GM12878 (cell line): ENCODE measurements around the gene OLFML2B. TPM values are rescaled to one million over a fixed set of nuclear protein-coding genes. Genes with fewer than 3 reads are reported as not detected.

Experiments used
- ATAC-seq: fragments of 200-7000 bp; cut with Tn5 transposase; 3 replicates; pipeline ENCODE4 v1.9.1; 2020; ENCODE audit warnings: mild to moderate bottlenecking, moderate library complexity
- BruUV-seq: library from RNA; stranded (reverse); fragments of 400-500 nt; replicated peaks from 2 replicates; lab custom pipeline; 2021; lab: Mats Ljungman, UMichigan
- CTCF ChIA-PET: fragments of 300-600 bp; sonication (Branson Sonifier 250); formaldehyde crosslinking; extraction: SDS; loops from one replicate; lab custom pipeline; 2021; ENCODE audit warnings: inconsistent platforms; lab: Yijun Ruan, JAX
- POLR2A ChIA-PET: fragments of 350-600 bp; formaldehyde crosslinking; extraction: SDS; loops from one replicate; lab custom pipeline; 2021; ENCODE audit warnings: inconsistent platforms; lab: Charles Lee
- RAD21 ChIA-PET: fragments of 300-600 bp; sonication (Branson Sonifier 250); formaldehyde crosslinking; loops from one replicate; lab custom pipeline; 2023; ENCODE audit warnings: antibody characterized with exemption; ENCODE audit not compliant: unreplicated experiment; lab: Charles Lee
- SMC1A ChIA-PET: fragments of 300-600 bp; sonication (Branson Sonifier 250); formaldehyde crosslinking; loops from one replicate; lab custom pipeline; 2023; ENCODE audit not compliant: unreplicated experiment, uncharacterized antibody; lab: Charles Lee
- DNase-seq: peaks from one replicate; pipeline ENCODE4 v3.0.0-alpha.2; 2011; ENCODE audit warnings: low read depth, low spot score
- FAIRE-seq: peaks from 3 replicates; lab custom pipeline; 2011; peaks lifted over from hg19 to GRCh38; lab: Jason Lieb, UNC
- H2AFZ ChIP-seq: 2 replicates; pipeline ENCODE4 v1.6.0; 2011; ENCODE audit warnings: low read depth, low read length, control low read depth; ENCODE audit not compliant: control insufficient read depth
- H3K27ac ChIP-seq: 2 replicates; pipeline ENCODE4 v1.5.1; 2011; ENCODE audit warnings: control low read depth; ENCODE audit not compliant: control insufficient read depth, insufficient read depth
- H3K27me3 ChIP-seq, 2 experiments: replicated peaks in 1 of 2; 2 replicates each; pipeline versions ENCODE4 v1.6.0 to v1.6.1; 2011; ENCODE audit warnings: low read length in 1 of 2; ENCODE audit not compliant: control insufficient read depth in 2 of 2, insufficient read depth in 2 of 2
- H3K36me3 ChIP-seq, 2 experiments: 2 replicates each; pipeline ENCODE4 v1.5.1; 2011; ENCODE audit warnings: low read length in 1 of 2; ENCODE audit not compliant: control insufficient read depth in 2 of 2, insufficient read depth in 2 of 2
- H3K4me1 ChIP-seq: 2 replicates; pipeline ENCODE4 v1.6.1; 2011; ENCODE audit warnings: mild to moderate bottlenecking, low read length, moderate library complexity, mixed read lengths; ENCODE audit not compliant: control insufficient read depth, insufficient read depth
- H3K4me2 ChIP-seq: 2 replicates; pipeline ENCODE4 v1.6.0; 2011; ENCODE audit warnings: control low read depth; ENCODE audit not compliant: control insufficient read depth, insufficient read depth
- H3K4me3 ChIP-seq: fragments of 200-600 bp; sonication (generic); 2 replicates; pipeline ENCODE4 v1.5.1; 2016
- H3K79me2 ChIP-seq: 2 replicates; pipeline ENCODE4 v1.6.0; 2011; ENCODE audit warnings: low read length; ENCODE audit not compliant: control insufficient read depth, insufficient read depth
- H3K9ac ChIP-seq: 2 replicates; pipeline ENCODE4 v1.8.0; 2011; ENCODE audit warnings: low read length, control low read depth, mixed read lengths; ENCODE audit not compliant: control insufficient read depth, insufficient read depth
- H3K9me3 ChIP-seq: replicated peaks from 3 replicates; pipeline ENCODE4 v1.5.1; 2011; ENCODE audit warnings: mild to moderate bottlenecking, low read length; ENCODE audit not compliant: control insufficient read depth, insufficient read depth
- H4K20me1 ChIP-seq: 2 replicates; pipeline ENCODE4 v1.6.0; 2011; ENCODE audit not compliant: control insufficient read depth, insufficient read depth
- CBX5 ChIP-seq: sonication (generic); IDR thresholded peaks from 2 replicates; pipeline ENCODE4 v1.6.1; 2016; ENCODE audit warnings: low read depth, moderate library complexity, mild to moderate bottlenecking, inconsistent platforms
- CEBPB ChIP-seq, 2 experiments: fragments of 150-350 bp in 1 of 2; IDR thresholded peaks; 2 replicates each; pipeline ENCODE4 v1.6.1; 2012 to 2014; ENCODE audit warnings: low read depth in 2 of 2, low read length in 2 of 2, borderline replicate concordance in 1 of 2, inconsistent platforms in 1 of 2
- CHD2 ChIP-seq: IDR thresholded peaks from 2 replicates; pipeline ENCODE4 v1.6.1; 2011; ENCODE audit warnings: low read depth, low read length, improper control_type of control experiment, borderline replicate concordance
- EP300 ChIP-seq, 2 experiments: fragments of 150-350 bp in 1 of 2; IDR thresholded peaks; 2 replicates each; pipeline ENCODE4 v1.6.1; 2011 to 2012; ENCODE audit warnings: low read depth in 2 of 2, low read length in 2 of 2, borderline replicate concordance in 1 of 2, improper control_type of control experiment in 1 of 2, inconsistent platforms in 1 of 2; ENCODE audit not compliant: control insufficient read depth in 1 of 2
- HDAC2 ChIP-seq: fragments of 200-600 bp; sonication (generic); IDR thresholded peaks from 2 replicates; pipeline ENCODE4 v1.6.1; 2017
- HDAC6 ChIP-seq: fragments of 200-600 bp; sonication (generic); IDR thresholded peaks from one replicate; pipeline ENCODE4 v1.8.0; 2017; ENCODE audit warnings: antibody characterized with exemption; ENCODE audit not compliant: unreplicated experiment
- JUNB ChIP-seq: IDR thresholded peaks from 2 replicates; pipeline ENCODE4 v1.6.1; 2016; ENCODE audit warnings: antibody characterized with exemption, mild to moderate bottlenecking
- KAT2A ChIP-seq: conservative IDR thresholded peaks from 2 replicates; pipeline ENCODE4 v1.6.1; 2011; ENCODE audit warnings: low read depth, low read length; ENCODE audit not compliant: control insufficient read depth
- NR2C2 ChIP-seq: IDR thresholded peaks from 2 replicates; pipeline ENCODE4 v1.6.1; 2011; ENCODE audit warnings: borderline replicate concordance, low read depth; ENCODE audit not compliant: control insufficient read depth, insufficient read length
- POLR2AphosphoS2 ChIP-seq: IDR thresholded peaks from 2 replicates; pipeline ENCODE4 v1.6.1; 2011; ENCODE audit warnings: low read depth, mild to moderate bottlenecking, low read length, improper control_type of control experiment, moderate library complexity
- SP1 ChIP-seq: IDR thresholded peaks from one replicate; pipeline ENCODE4 v1.6.1; 2011; ENCODE audit warnings: low read depth, low read length
- TCF7 ChIP-seq: IDR thresholded peaks from 2 replicates; pipeline ENCODE4 v1.6.1; 2014; ENCODE audit warnings: antibody characterized with exemption, borderline replicate concordance
- ZNF384 ChIP-seq: IDR thresholded peaks from 2 replicates; pipeline ENCODE4 v1.6.1; 2012; ENCODE audit warnings: low read depth, mild to moderate bottlenecking, low read length, improper control_type of control experiment, borderline replicate concordance
- WGBS: methylation state at CpG from one replicate; pipeline ENCODE4 v1.1.6; 2016; ENCODE audit warnings: low lambda C conversion rate; ENCODE audit not compliant: insufficient replicate concordance, insufficient coverage; ENCODE audit errors: missing lambda C conversion rate; 5-methylcytosine and 5-hydroxymethylcytosine counted together
- in situ Hi-C: fragments of 300-500 bp; cut with MboI; formaldehyde crosslinking; loops from 9 replicates; pipeline ENCODE4 v1.14.3; 2018; ENCODE audit warnings: mixed read lengths
- intact Hi-C: fragments of 100-400 bp; cut with micrococcal nuclease; formaldehyde crosslinking; loops from one replicate; pipeline ENCODE4 v1.14.2; 2022; ENCODE audit not compliant: unreplicated experiment
- polyA plus RNA-seq, 11 experiments: library from polyadenylated mRNA; depleted of rRNA in 4 of 11; unstranded in 6 of 11; stranded (reverse) in 5 of 11; fragments of >200 nt; fragmentation: Nextera tagmentation in 4 of 11; fragmentation: Illumina TruSeq in 1 of 11; extraction: Ambion mirVana in 4 of 11; extraction: Trizol in 1 of 11; gene quantifications; 1 replicate in 1 of 11; 2 replicates in 10 of 11; pipeline versions ENCODE4 v1.2.1 to v1.2.3, GENCODE V29; 2011 to 2016; ENCODE audit warnings: inconsistent platforms in 2 of 11, missing spikeins in 2 of 11, low read depth in 1 of 11
- total RNA-seq, 4 experiments: library from RNA; depleted of rRNA in 3 of 4; stranded (reverse); fragments of >200 nt in 3 of 4; fragmentation: Illumina TruSeq in 1 of 4; extraction: Trizol in 1 of 4; gene quantifications; 2 replicates each; pipeline versions ENCODE4 v1.2.1 to v1.2.3, GENCODE V29; 2013 to 2021
- TF ChIP-seq, protein P1 (sequence below): IDR thresholded peaks from 2 replicates; pipeline ENCODE4 v1.6.1; 2011; ENCODE audit warnings: borderline replicate concordance, low read depth, mild to moderate bottlenecking, moderate library complexity, mixed read lengths, low read length; ENCODE audit not compliant: insufficient read depth; ENCODE audit errors: extremely low read length
- TF ChIP-seq, protein P2 (sequence below): fragments of 450-650 bp; IDR thresholded peaks from 2 replicates; pipeline ENCODE4 v1.6.1; 2017; ENCODE audit warnings: antibody characterized with exemption, mild to moderate bottlenecking, moderate library complexity

The OLFML2B gene
- total and polyA plus RNA-seq, 10 of the 15 experiments (the other 5 are each of a cell fraction or from before 2014, with no cell fraction given) = not detected

DNA sequence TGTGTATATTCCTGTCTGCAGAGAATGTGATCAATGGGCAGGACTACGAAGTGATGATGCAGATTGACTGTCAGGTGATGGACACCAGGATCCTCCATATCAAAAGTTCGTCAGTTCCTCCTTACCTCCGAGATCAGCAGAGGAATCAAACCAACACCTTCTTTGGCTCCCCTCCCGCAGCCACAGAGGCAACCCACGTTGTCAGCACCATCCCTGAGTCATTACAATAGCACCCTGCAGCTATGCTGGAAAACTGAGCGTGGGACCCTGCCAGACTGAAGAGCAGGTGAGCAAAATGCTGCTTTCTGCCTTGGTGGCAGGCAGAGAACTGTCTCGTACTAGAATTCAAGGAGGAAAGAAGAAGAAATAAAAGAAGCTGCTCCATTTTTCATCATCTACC is 65.2 kb downstream of the OLFML2B start (continued):
- TF ChIP-seq, protein P1, sequence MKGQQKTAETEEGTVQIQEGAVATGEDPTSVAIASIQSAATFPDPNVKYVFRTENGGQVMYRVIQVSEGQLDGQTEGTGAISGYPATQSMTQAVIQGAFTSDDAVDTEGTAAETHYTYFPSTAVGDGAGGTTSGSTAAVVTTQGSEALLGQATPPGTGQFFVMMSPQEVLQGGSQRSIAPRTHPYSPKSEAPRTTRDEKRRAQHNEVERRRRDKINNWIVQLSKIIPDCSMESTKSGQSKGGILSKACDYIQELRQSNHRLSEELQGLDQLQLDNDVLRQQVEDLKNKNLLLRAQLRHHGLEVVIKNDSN = no peak
- TF ChIP-seq CHD2 = no peak
- no peak for TF ChIP-seq JUNB
- TF ChIP-seq HDAC6 = no peak
- no peak for TF ChIP-seq CBX5
- no peak for TF ChIP-seq NR2C2
- no peak for TF ChIP-seq EP300 (IDR thresholded peaks at IDR 0.05; ENCODE audit: borderline replicate concordance in 1 of 2, control insufficient read depth in 1 of 2, low read depth in 2 of 2, low read length in 2 of 2)
- no peak for TF ChIP-seq POLR2AphosphoS2
- TF ChIP-seq HDAC2 = no peak

DNA sequence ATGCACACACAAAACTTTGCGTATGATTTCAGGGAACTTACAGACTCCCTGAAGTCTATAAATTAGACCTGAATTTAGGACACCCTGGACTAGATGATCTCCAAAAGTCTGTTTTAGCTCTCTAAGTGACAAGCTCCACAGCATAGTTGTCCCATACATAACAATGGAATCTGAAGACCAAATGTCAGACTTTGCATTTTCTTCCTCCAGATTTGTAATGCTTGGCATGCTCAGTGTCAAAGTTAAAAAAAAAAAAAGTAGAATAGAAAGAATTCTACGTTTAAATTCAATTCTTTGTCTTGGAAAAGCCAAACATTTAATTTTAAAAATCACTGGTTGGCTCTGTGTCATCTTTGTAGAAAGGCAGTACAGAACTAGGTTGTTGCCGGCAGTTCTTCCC is 66.7 kb downstream of the OLFML2B start:
- H3K79me2 ChIP-seq = no peaks in the 10 kb centered on the region
- BruUV-seq = no TSS peak
- no peaks in the 10 kb centered on the region for H3K9me3 ChIP-seq
- H3K4me1 ChIP-seq = peaks cover 4% of the 10 kb centered on the region; the same call in 1 of the 2 replicates
- DNase-seq = no peak
- no peaks in the 10 kb centered on the region for H3K27me3 ChIP-seq
- no peak for ATAC-seq
- no peak overlapping the region for H3K27ac ChIP-seq
- no peaks in the 10 kb centered on the region for H4K20me1 ChIP-seq
- H3K4me3 ChIP-seq = no peak overlapping the region
- 98% methylated on average over 3 of the region's 3 CpGs for WGBS
- intact Hi-C loops (no loop called here), in situ Hi-C loops (no loop called here)
- CTCF ChIA-PET = interaction anchor here (0.9 kb wide), 1 partner anchor 12 kb away, joined by 3 read pairs; no protein-coding TSS in a partner anchor
- POLR2A ChIA-PET = interaction anchor here (0.5 kb wide), 1 partner anchor 9 kb away, joined by 3 read pairs; no protein-coding TSS in a partner anchor
- RAD21 ChIA-PET = no interaction called here
- no peak overlapping the region for H3K4me2 ChIP-seq
- H3K36me3 ChIP-seq = peaks cover 1 to 2% of the 10 kb centered on the region in 2 experiments; a peak in 3 of 4 replicates
- SMC1A ChIA-PET = interaction anchor here (1.3 kb wide), 1 partner anchor 13 kb away, joined by 3 read pairs; no protein-coding TSS in a partner anchor
- no peak for TF ChIP-seq SP1
- TF ChIP-seq KAT2A = no peak
- TF ChIP-seq, protein P2, sequence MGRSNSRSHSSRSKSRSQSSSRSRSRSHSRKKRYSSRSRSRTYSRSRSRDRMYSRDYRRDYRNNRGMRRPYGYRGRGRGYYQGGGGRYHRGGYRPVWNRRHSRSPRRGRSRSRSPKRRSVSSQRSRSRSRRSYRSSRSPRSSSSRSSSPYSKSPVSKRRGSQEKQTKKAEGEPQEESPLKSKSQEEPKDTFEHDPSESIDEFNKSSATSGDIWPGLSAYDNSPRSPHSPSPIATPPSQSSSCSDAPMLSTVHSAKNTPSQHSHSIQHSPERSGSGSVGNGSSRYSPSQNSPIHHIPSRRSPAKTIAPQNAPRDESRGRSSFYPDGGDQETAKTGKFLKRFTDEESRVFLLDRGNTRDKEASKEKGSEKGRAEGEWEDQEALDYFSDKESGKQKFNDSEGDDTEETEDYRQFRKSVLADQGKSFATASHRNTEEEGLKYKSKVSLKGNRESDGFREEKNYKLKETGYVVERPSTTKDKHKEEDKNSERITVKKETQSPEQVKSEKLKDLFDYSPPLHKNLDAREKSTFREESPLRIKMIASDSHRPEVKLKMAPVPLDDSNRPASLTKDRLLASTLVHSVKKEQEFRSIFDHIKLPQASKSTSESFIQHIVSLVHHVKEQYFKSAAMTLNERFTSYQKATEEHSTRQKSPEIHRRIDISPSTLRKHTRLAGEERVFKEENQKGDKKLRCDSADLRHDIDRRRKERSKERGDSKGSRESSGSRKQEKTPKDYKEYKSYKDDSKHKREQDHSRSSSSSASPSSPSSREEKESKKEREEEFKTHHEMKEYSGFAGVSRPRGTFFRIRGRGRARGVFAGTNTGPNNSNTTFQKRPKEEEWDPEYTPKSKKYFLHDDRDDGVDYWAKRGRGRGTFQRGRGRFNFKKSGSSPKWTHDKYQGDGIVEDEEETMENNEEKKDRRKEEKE = no peak
- TF ChIP-seq TCF7 = no peak
- TF ChIP-seq CEBPB (IDR thresholded peaks at IDR 0.05; ENCODE audit: borderline replicate concordance in 1 of 2, low read depth in 2 of 2, low read length in 2 of 2) = no peak
- TF ChIP-seq ZNF384 = no peak
- TF ChIP-seq, all 136 proteins: peak for 0
- Histone ChIP-seq H3K9ac (no peak overlapping the region), H2AFZ (no peak overlapping the region)
- FAIRE-seq = no peak
